GM21619 (cell line): ENCODE measurements around the gene RNF217.

Source experiments
- ATAC-seq: cut with Tn5 transposase; IDR thresholded peaks from one replicate; pipeline ENCODE4 v1.9.1; 2021; ENCODE audit not compliant: unreplicated experiment

The RNF217 gene

GRCh38 chr6:125095580-125096301, 133.5 kb downstream of the RNF217 start:
- no peak for ATAC-seq

- no peak for ATAC-seq
These were observed 134.9 kb downstream of the RNF217 start for GRCh38 chr6:125097186-125097585.

- no peak for ATAC-seq
These were observed 136.0 kb downstream of the RNF217 start for GRCh38 chr6:125098253-125098652.

GRCh38 chr6:125099211-125100073, 137.2 kb downstream of the RNF217 start:
- ATAC-seq = peak; percentile 84

GRCh38 chr6:125100074-125100652, 137.9 kb downstream of the RNF217 start:
- ATAC-seq = no peak

GRCh38 chr6:125101128-125101527, 138.9 kb downstream of the RNF217 start:
- ATAC-seq = no peak

- no peak for ATAC-seq
These were observed 139.4 kb downstream of the RNF217 start for GRCh38 chr6:125101631-125102030.

GRCh38 chr6:125102411-125102810, 140.2 kb downstream of the RNF217 start:
- ATAC-seq = no peak

GRCh38 chr6:125102891-125103290, 140.7 kb downstream of the RNF217 start:
- ATAC-seq = no peak

- ATAC-seq = no peak
These were observed 142.2 kb downstream of the RNF217 start for GRCh38 chr6:125104425-125104824.

GRCh38 chr6:125107048-125107447, 144.8 kb downstream of the RNF217 start:
- ATAC-seq = no peak

GRCh38 chr6:125107896-125108295, 145.7 kb downstream of the RNF217 start:
- no peak for ATAC-seq

- ATAC-seq = no peak
These were observed 147.8 kb downstream of the RNF217 start for GRCh38 chr6:125110056-125110455.

- ATAC-seq = no peak
These were observed 149.2 kb downstream of the RNF217 start for GRCh38 chr6:125111219-125111983.

GRCh38 chr6:125112934-125113333, 150.7 kb downstream of the RNF217 start:
- ATAC-seq = no peak

GRCh38 chr6:125114248-125114858, 152.1 kb downstream of the RNF217 start:
- ATAC-seq = peak; percentile 63

- no peak for ATAC-seq
These were observed 153.9 kb downstream of the RNF217 start for GRCh38 chr6:125116170-125116569.

GRCh38 chr6:125116710-125117109, 154.5 kb downstream of the RNF217 start:
- ATAC-seq = no peak

GRCh38 chr6:125117818-125118217, 155.6 kb downstream of the RNF217 start:
- ATAC-seq = no peak

- ATAC-seq = no peak
These were observed 157.9 kb downstream of the RNF217 start for GRCh38 chr6:125120054-125120590.
